Measurements from ENCODE around the gene BABAM2.

DNA sequence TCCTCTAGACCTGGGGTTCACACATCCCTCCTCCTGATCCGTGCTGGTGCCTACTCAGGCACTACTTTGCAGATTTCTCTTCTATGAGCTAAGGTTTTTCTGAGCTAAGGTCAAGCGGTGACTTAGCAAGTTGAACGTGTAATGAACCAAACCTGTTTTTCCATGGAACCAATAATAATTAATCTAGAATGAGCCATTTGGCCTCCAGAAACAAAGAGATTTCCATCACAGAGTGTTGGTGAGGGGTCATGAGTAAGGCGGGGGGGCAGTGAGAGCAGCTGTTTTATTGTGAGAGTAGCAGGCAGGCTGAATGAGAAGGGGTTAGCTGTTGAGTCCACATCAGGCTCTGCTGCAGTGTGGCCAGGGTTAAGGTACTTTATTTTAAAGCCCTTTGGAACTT lies 390.1 kb downstream of the BABAM2 start:
- TF ChIP-seq GABPA (IDR thresholded peaks at IDR 0.05 in 1 of 2, conservative IDR thresholded peaks at IDR 0.05 in 1 of 2) = no peak
- no peak for TF ChIP-seq JUND (IDR thresholded peaks at IDR 0.05)
- TF ChIP-seq, protein P1, sequence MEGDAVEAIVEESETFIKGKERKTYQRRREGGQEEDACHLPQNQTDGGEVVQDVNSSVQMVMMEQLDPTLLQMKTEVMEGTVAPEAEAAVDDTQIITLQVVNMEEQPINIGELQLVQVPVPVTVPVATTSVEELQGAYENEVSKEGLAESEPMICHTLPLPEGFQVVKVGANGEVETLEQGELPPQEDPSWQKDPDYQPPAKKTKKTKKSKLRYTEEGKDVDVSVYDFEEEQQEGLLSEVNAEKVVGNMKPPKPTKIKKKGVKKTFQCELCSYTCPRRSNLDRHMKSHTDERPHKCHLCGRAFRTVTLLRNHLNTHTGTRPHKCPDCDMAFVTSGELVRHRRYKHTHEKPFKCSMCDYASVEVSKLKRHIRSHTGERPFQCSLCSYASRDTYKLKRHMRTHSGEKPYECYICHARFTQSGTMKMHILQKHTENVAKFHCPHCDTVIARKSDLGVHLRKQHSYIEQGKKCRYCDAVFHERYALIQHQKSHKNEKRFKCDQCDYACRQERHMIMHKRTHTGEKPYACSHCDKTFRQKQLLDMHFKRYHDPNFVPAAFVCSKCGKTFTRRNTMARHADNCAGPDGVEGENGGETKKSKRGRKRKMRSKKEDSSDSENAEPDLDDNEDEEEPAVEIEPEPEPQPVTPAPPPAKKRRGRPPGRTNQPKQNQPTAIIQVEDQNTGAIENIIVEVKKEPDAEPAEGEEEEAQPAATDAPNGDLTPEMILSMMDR (IDR thresholded peaks at IDR 0.05; ENCODE audit: low read depth, low read length, missing input control) = no peak
- no peak for TF ChIP-seq RAD21 (IDR thresholded peaks at IDR 0.05)

Measured in liver (tissue), 3 donors.